DMS53 treated with DMSO at 0.1 percent for 48 hours (cell line): ENCODE data around the gene SPDYE17.
"Not testable (repeated sequence)": the region's sequence is repeated elsewhere in the genome, so short reads cannot be mapped to it uniquely, and the experiment has no call there.

Source experiments
- DNase-seq: peaks from one replicate; lab custom pipeline; 2025; ENCODE audit not compliant: unreplicated experiment; lab: John Stamatoyannopoulos, UW

The SPDYE17 gene

GRCh38 chr7:76998764-76999450, 33.3 kb downstream of the SPDYE17 start:
- DNase-seq = not testable (repeated sequence)

- DNase-seq = no peak
Observed at GRCh38 chr7:76998285-76998589, 33.9 kb downstream of the SPDYE17 start.

GRCh38 chr7:76997381-76998284, 34.5 kb downstream of the SPDYE17 start:
- DNase-seq = no peak

- not testable (repeated sequence) for DNase-seq
Observed at GRCh38 chr7:76996932-76997331, 35.2 kb downstream of the SPDYE17 start.

GRCh38 chr7:76994286-76994685, 37.9 kb downstream of the SPDYE17 start:
- DNase-seq = not testable (repeated sequence)

GRCh38 chr7:76993831-76994230, 38.3 kb downstream of the SPDYE17 start:
- not testable (repeated sequence) for DNase-seq

GRCh38 chr7:76992871-76993270, 39.3 kb downstream of the SPDYE17 start:
- DNase-seq = not testable (repeated sequence)

- DNase-seq = not testable (repeated sequence)
Observed at GRCh38 chr7:76992204-76992603, 40.0 kb downstream of the SPDYE17 start.

GRCh38 chr7:76990202-76990601, 42.0 kb downstream of the SPDYE17 start:
- DNase-seq = not testable (repeated sequence)

GRCh38 chr7:76985924-76986717, 46.0 kb downstream of the SPDYE17 start:
- DNase-seq = not testable (repeated sequence)

GRCh38 chr7:76984784-76985136, 47.4 kb downstream of the SPDYE17 start:
- DNase-seq = not testable (repeated sequence)

- DNase-seq = not testable (repeated sequence)
Observed at GRCh38 chr7:76983937-76984783, 48.0 kb downstream of the SPDYE17 start.

GRCh38 chr7:76983333-76983732, 48.8 kb downstream of the SPDYE17 start:
- DNase-seq = not testable (repeated sequence)

- not testable (repeated sequence) for DNase-seq
Observed at GRCh38 chr7:76982501-76982900, 49.7 kb downstream of the SPDYE17 start.

- DNase-seq = not testable (repeated sequence)
Observed at GRCh38 chr7:76981187-76981970, 50.8 kb downstream of the SPDYE17 start.

- DNase-seq = not testable (repeated sequence)
Observed at GRCh38 chr7:76980576-76980975, 51.6 kb downstream of the SPDYE17 start.

GRCh38 chr7:76977761-76978367, 54.3 kb downstream of the SPDYE17 start:
- not testable (repeated sequence) for DNase-seq

GRCh38 chr7:76974793-76975579, 57.2 kb downstream of the SPDYE17 start:
- DNase-seq = not testable (repeated sequence)
